AG04449 (cell line): ENCODE results near the gene PCDHGB5.
"Not testable (repeated sequence)": the region's sequence is repeated elsewhere in the genome, so short reads cannot be mapped to it uniquely, and the experiment has no call there.

ENCODE experiments used
- CTCF ChIA-PET: fragments of 350-600 bp; formaldehyde crosslinking; extraction: SDS; loops from one replicate; lab custom pipeline; 2021; ENCODE audit warnings: antibody characterized with exemption; lab: Yijun Ruan, JAX
- POLR2A ChIA-PET: fragments of 400-600, 350-600 bp; formaldehyde crosslinking; extraction: SDS; loops from one replicate; lab custom pipeline; 2020; ENCODE audit warnings: antibody characterized with exemption, inconsistent platforms; lab: Yijun Ruan, JAX
- DNase-seq: peaks from one replicate; pipeline ENCODE4 v3.0.0-alpha.2; 2010; ENCODE audit warnings: low read depth, low spot score
- H3K4me3 ChIP-seq: 2 replicates; pipeline ENCODE4 v1.5.1; 2011; ENCODE audit warnings: low read depth, mild to moderate bottlenecking, control low read depth, low read length
- CTCF ChIP-seq: IDR thresholded peaks from one replicate; pipeline ENCODE4 v1.5.1; 2011; ENCODE audit warnings: mild to moderate bottlenecking, moderate library complexity, low read length, control low read depth, inconsistent platforms; ENCODE audit not compliant: insufficient read depth; ENCODE audit errors: missing control alignments

The PCDHGB5 gene

GRCh38 chr5:141409598-141410306, 12.0 kb downstream of the PCDHGB5 start:
- CTCF ChIA-PET: interaction anchor here (0.9 to 16.4 kb wide), 5 partner anchors 90 to 158 kb away, joined by 3 to 288 read pairs (median 6); no protein-coding TSS in a partner anchor
- POLR2A ChIA-PET: no interaction called here
- no peak overlapping the region for H3K4me3 ChIP-seq
- no peak for TF ChIP-seq CTCF
- no peak for DNase-seq

- POLR2A ChIA-PET: no interaction called here
- H3K4me3 ChIP-seq: no peak overlapping the region
- CTCF ChIA-PET: interaction anchor here (3.1 to 16.4 kb wide), 4 partner anchors 10 to 156 kb away, joined by 30 to 288 read pairs (median 78); partner anchors contain the start of gene PCDHGA11
- no peak for TF ChIP-seq CTCF
- no peak for DNase-seq
Observed at GRCh38 chr5:141411575-141411974, 13.8 kb downstream of the PCDHGB5 start.

GRCh38 chr5:141412854-141413539, 15.2 kb downstream of the PCDHGB5 start, which contains the start of gene PCDHGA10:
Gene PCDHGA10 (plus strand): TSS chr5:141412987. CDS start chr5:141413176, 189 bp downstream.
- ChIA-PET CTCF (interaction anchor here (0.7 to 16.4 kb wide), 29 partner anchors 8 to 162 kb away, joined by 3 to 295 read pairs (median 6); partner anchors contain the start of genes PCDHGA1, PCDHGA11, PCDHGA12 and PCDHGA5), POLR2A (interaction anchor here (0.6 to 0.9 kb wide), 2 partner anchors 111 to 148 kb away, joined by 4 to 5 read pairs; no protein-coding TSS in a partner anchor)

GRCh38 chr5:141413540-141414069, 15.9 kb downstream of the PCDHGB5 start:
- no peak for TF ChIP-seq CTCF
- DNase-seq: no peak
- H3K4me3 ChIP-seq: peak overlapping the region; percentile 53
- CTCF ChIA-PET: interaction anchor here (0.6 to 16.4 kb wide), 27 partner anchors 8 to 214 kb away, joined by 3 to 295 read pairs (median 7); partner anchors contain the start of genes PCDHB11, PCDHGA1, PCDHGA11 and PCDHGA12
- POLR2A ChIA-PET: no interaction called here

More at GRCh38 chr5:141412854-141413539, 15.2 kb downstream of the PCDHGB5 start, which contains the start of gene PCDHGA10:
- DNase-seq: no peak
- TF ChIP-seq CTCF: peak; percentile 48
- peak within 1 kb of the TSS; percentile 53 for H3K4me3 ChIP-seq

GRCh38 chr5:141414548-141415274, 17.0 kb downstream of the PCDHGB5 start:
- H3K4me3 ChIP-seq, DNase-seq, POLR2A ChIA-PET: not testable (repeated sequence)
- CTCF ChIA-PET: interaction anchor here (0.6 to 16.4 kb wide), 15 partner anchors 12 to 215 kb away, joined by 3 to 295 read pairs (median 11); partner anchors contain the start of genes PCDHB11, PCDHGA12, PCDHGA9 and PCDHGB1

- DNase-seq, POLR2A ChIA-PET, H3K4me3 ChIP-seq: not testable (repeated sequence)
- CTCF ChIA-PET: interaction anchor here (1.5 to 16.4 kb wide), 7 partner anchors 15 to 152 kb away, joined by 3 to 303 read pairs (median 196); partner anchors contain the start of genes PCDHGA12 and PCDHGB5
Observed at GRCh38 chr5:141415275-141415618, 17.5 kb downstream of the PCDHGB5 start.
